H1 (cell line): ENCODE results near the gene MBNL2. TPM values are rescaled to one million over a fixed set of nuclear protein-coding genes. Genes with fewer than 3 reads are reported as not detected.

Source experiments
- CTCF ChIA-PET: fragments of 300-600 bp; sonication (Branson Sonifier 250); formaldehyde crosslinking; loops from one replicate; lab custom pipeline; 2021; ENCODE audit not compliant: partially characterized antibody; lab: Charles Lee
- POLR2A ChIA-PET: fragments of 300-600 bp; sonication (Branson Sonifier 250); formaldehyde crosslinking; loops from one replicate; lab custom pipeline; 2021; ENCODE audit warnings: inconsistent platforms; ENCODE audit not compliant: partially characterized antibody; lab: Charles Lee
- DNase-seq, 2 experiments: peaks; one replicate each; pipeline versions ENCODE4 v3.0.0 to v3.0.0-alpha.2; 2010 to 2022; ENCODE audit warnings: low spot score in 2 of 2, low read depth in 1 of 2, mixed read lengths in 1 of 2
- FAIRE-seq: peaks from 2 replicates; lab custom pipeline; 2011; peaks lifted over from hg19 to GRCh38; lab: Jason Lieb, UNC
- H2AFZ ChIP-seq: 2 replicates; pipeline ENCODE4 v1.8.1; 2012; ENCODE audit warnings: low read length, inconsistent platforms
- H2AK5ac ChIP-seq: 2 replicates; pipeline ENCODE4 v1.6.1; 2013; ENCODE audit warnings: low read depth, low read length
- H2BK120ac ChIP-seq: replicated peaks from 2 replicates; pipeline ENCODE3; 2013; ENCODE audit warnings: low read depth, low read length, inconsistent platforms
- H2BK12ac ChIP-seq: 2 replicates; pipeline ENCODE4 v1.6.1; 2013; ENCODE audit warnings: low read depth, low read length
- H2BK15ac ChIP-seq: 2 replicates; pipeline ENCODE4 v1.6.1; 2013; ENCODE audit warnings: low read length
- H2BK20ac ChIP-seq: 2 replicates; pipeline ENCODE4 v1.6.1; 2013; ENCODE audit warnings: low read length
- H2BK5ac ChIP-seq: 2 replicates; pipeline ENCODE4 v1.6.1; 2013; ENCODE audit warnings: low read depth, low read length
- H3K14ac ChIP-seq: 2 replicates; pipeline ENCODE4 v1.6.1; 2013; ENCODE audit warnings: inconsistent platforms; ENCODE audit not compliant: insufficient read length
- H3K18ac ChIP-seq: 2 replicates; pipeline ENCODE4 v1.6.1; 2013; ENCODE audit warnings: low read length; ENCODE audit errors: extremely low read depth
- H3K23ac ChIP-seq: 2 replicates; pipeline ENCODE4 v1.6.1; 2013; ENCODE audit warnings: inconsistent platforms; ENCODE audit not compliant: insufficient read length
- H3K23me2 ChIP-seq: 2 replicates; pipeline ENCODE4 v1.6.1; 2013; ENCODE audit warnings: low read depth, low read length
- H3K27ac ChIP-seq: 2 replicates; pipeline ENCODE4 v1.6.1; 2011; ENCODE audit warnings: low read depth, low read length, inconsistent platforms
- H3K27me3 ChIP-seq, 4 experiments: replicated peaks in 1 of 4; 1 replicate in 1 of 4; 2 replicates in 3 of 4; pipeline versions ENCODE4 v1.6.1 to v1.8.1; 2011 to 2013; ENCODE audit warnings: low read length in 3 of 4, mild to moderate bottlenecking in 3 of 4, inconsistent platforms in 2 of 4, mixed read lengths in 2 of 4, moderate library complexity in 1 of 4; ENCODE audit not compliant: control insufficient read depth in 3 of 4, insufficient read depth in 3 of 4; ENCODE audit errors: extremely low read depth in 1 of 4
- H3K36me3 ChIP-seq, 4 experiments: 2 replicates each; pipeline versions ENCODE4 v1.6.1 to v1.8.1; 2011 to 2013; ENCODE audit warnings: mild to moderate bottlenecking in 4 of 4, low read length in 3 of 4, moderate library complexity in 2 of 4, control low read depth in 1 of 4, inconsistent platforms in 1 of 4; ENCODE audit not compliant: insufficient read depth in 4 of 4, control insufficient read depth in 2 of 4
- H3K4ac ChIP-seq: replicated peaks from 2 replicates; pipeline ENCODE3; 2013; ENCODE audit warnings: low read length, low read depth, mixed read lengths, inconsistent platforms; ENCODE audit not compliant: insufficient read length
- H3K4me1 ChIP-seq, 4 experiments: replicated peaks in 1 of 4; 1 replicate in 1 of 4; 2 replicates in 3 of 4; pipeline versions ENCODE4 v1.6.1 to v1.8.1; 2011 to 2013; ENCODE audit warnings: low read length in 3 of 4, inconsistent platforms in 2 of 4, mixed read lengths in 1 of 4; ENCODE audit not compliant: insufficient read depth in 4 of 4, control insufficient read depth in 3 of 4
- H3K4me2 ChIP-seq, 2 experiments: 2 replicates each; pipeline versions ENCODE4 v1.6.1 to v1.8.1; 2011 to 2013; ENCODE audit warnings: low read depth in 2 of 2, low read length in 2 of 2, control low read depth in 1 of 2, inconsistent platforms in 1 of 2, mild to moderate bottlenecking in 1 of 2; ENCODE audit not compliant: insufficient read depth in 1 of 2
- H3K4me3 ChIP-seq, 4 experiments: fragments of 200-600, 300-600 bp in 1 of 4; sonication (generic), shearing (Covaris generic), sonication (Bioruptor Twin) in 1 of 4; 2 replicates each; pipeline versions ENCODE4 v1.5.1 to v1.8.1; 2011 to 2016; ENCODE audit warnings: low read length in 4 of 4, low read depth in 3 of 4, control low read depth in 2 of 4, inconsistent platforms in 2 of 4, mild to moderate bottlenecking in 2 of 4, mixed read lengths in 1 of 4, moderate library complexity in 1 of 4; ENCODE audit not compliant: insufficient read depth in 2 of 4; ENCODE audit errors: extremely low read depth in 1 of 4
- H3K56ac ChIP-seq: replicated peaks from 2 replicates; pipeline ENCODE3; 2013; ENCODE audit warnings: low read depth, mild to moderate bottlenecking, mixed read lengths, low read length, inconsistent platforms; ENCODE audit not compliant: insufficient read length
- H3K79me1 ChIP-seq: 2 replicates; pipeline ENCODE4 v1.6.1; 2013; ENCODE audit warnings: low read depth, low read length, control low read depth
- H3K79me2 ChIP-seq, 2 experiments: 2 replicates each; pipeline versions ENCODE4 v1.6.1 to v1.8.1; 2012 to 2013; ENCODE audit warnings: low read length in 2 of 2, mild to moderate bottlenecking in 2 of 2, inconsistent platforms in 1 of 2; ENCODE audit not compliant: insufficient read depth in 2 of 2, control insufficient read depth in 1 of 2
- H3K9ac ChIP-seq, 4 experiments: replicated peaks in 1 of 4; 1 replicate in 1 of 4; 2 replicates in 3 of 4; pipeline versions ENCODE4 v1.6.1 to v1.8.1; 2011 to 2013; ENCODE audit warnings: low read depth in 3 of 4, low read length in 3 of 4, control low read depth in 2 of 4, mild to moderate bottlenecking in 2 of 4, moderate library complexity in 2 of 4, inconsistent platforms in 1 of 4; ENCODE audit errors: extremely low read depth in 1 of 4
- H3K9me3 ChIP-seq, 2 experiments: 2 replicates each; pipeline versions ENCODE4 v1.6.1 to v1.8.1; 2012 to 2013; ENCODE audit warnings: mild to moderate bottlenecking in 2 of 2, moderate library complexity in 2 of 2, control low read depth in 1 of 2, inconsistent platforms in 1 of 2, low read depth in 1 of 2, low read length in 1 of 2, mixed read lengths in 1 of 2; ENCODE audit not compliant: insufficient read depth in 2 of 2
- H4K20me1 ChIP-seq, 2 experiments: replicated peaks in 1 of 2; 2 replicates each; pipeline versions ENCODE3 to v1.8.1; 2011 to 2013; ENCODE audit warnings: inconsistent platforms in 2 of 2, low read length in 2 of 2, mild to moderate bottlenecking in 1 of 2; ENCODE audit not compliant: insufficient read depth in 2 of 2, control insufficient read depth in 1 of 2
- H4K5ac ChIP-seq: 2 replicates; pipeline ENCODE4 v1.6.1; 2013; ENCODE audit warnings: low read length, low read depth, mixed read lengths, inconsistent platforms; ENCODE audit not compliant: insufficient read length
- H4K8ac ChIP-seq: 2 replicates; pipeline ENCODE4 v1.8.0; 2013; ENCODE audit warnings: mild to moderate bottlenecking, moderate library complexity, low read length, inconsistent platforms; ENCODE audit not compliant: insufficient read depth; ENCODE audit errors: extremely low read depth
- H4K91ac ChIP-seq: replicated peaks from 2 replicates; pipeline ENCODE3; 2013; ENCODE audit warnings: low read length, mixed read lengths, inconsistent platforms; ENCODE audit not compliant: insufficient read length
- ASH2L ChIP-seq: fragments of 200-600, 300-600 bp; sonication (generic); IDR thresholded peaks from one replicate; pipeline ENCODE4 v1.7.1; 2017; ENCODE audit warnings: low read length
- EZH2 ChIP-seq: fragments of 200-600 bp; sonication (generic); IDR thresholded peaks from 2 replicates; pipeline ENCODE4 v1.7.1; 2012; ENCODE audit warnings: low read depth, mild to moderate bottlenecking, moderate library complexity, low read length, inconsistent platforms; ENCODE audit not compliant: severe bottlenecking
- GABPA ChIP-seq: IDR thresholded peaks from 2 replicates; pipeline ENCODE4 v1.6.1; 2011; ENCODE audit warnings: mild to moderate bottlenecking, low read length, moderate library complexity, borderline replicate concordance; ENCODE audit not compliant: insufficient read depth
- HDAC2 ChIP-seq, 2 experiments: fragments of 300-600 bp in 1 of 2; sonication (generic) in 1 of 2; IDR thresholded peaks; 2 replicates each; pipeline ENCODE4 v1.6.1; 2011 to 2012; ENCODE audit warnings: low read depth in 2 of 2, low read length in 2 of 2, mild to moderate bottlenecking in 2 of 2, moderate library complexity in 2 of 2, borderline replicate concordance in 1 of 2, inconsistent platforms in 1 of 2
- HDAC6 ChIP-seq: IDR thresholded peaks from one replicate; pipeline ENCODE4 v1.7.1; 2012; ENCODE audit warnings: low read depth, mild to moderate bottlenecking, inconsistent platforms, low read length, moderate library complexity
- KDM4A ChIP-seq: IDR thresholded peaks from one replicate; pipeline ENCODE4 v1.7.1; 2012; ENCODE audit warnings: low read depth, mild to moderate bottlenecking, moderate library complexity, low read length, inconsistent platforms; ENCODE audit not compliant: severe bottlenecking
- POLR2A ChIP-seq, 2 experiments: IDR thresholded peaks; 1 replicate in 1 of 2; 2 replicates in 1 of 2; pipeline ENCODE4 v1.6.1; 2011; ENCODE audit warnings: low read depth in 2 of 2, low read length in 2 of 2, mild to moderate bottlenecking in 2 of 2; ENCODE audit errors: control extremely low read depth in 1 of 2
- RNF2 ChIP-seq: fragments of 200-900, 300-1000 bp; sonication (generic); IDR thresholded peaks from 2 replicates; pipeline ENCODE4 v1.7.1; 2016; ENCODE audit warnings: borderline replicate concordance, low read depth, mild to moderate bottlenecking, antibody characterized with exemption, low read length; ENCODE audit not compliant: poor library complexity, severe bottlenecking; ENCODE audit errors: missing control alignments
- SAP30 ChIP-seq: fragments of 300-600 bp; sonication (generic); IDR thresholded peaks from 2 replicates; pipeline ENCODE4 v1.7.1; 2012; ENCODE audit warnings: low read length, moderate library complexity, mild to moderate bottlenecking, inconsistent platforms; ENCODE audit not compliant: insufficient read depth, insufficient replicate concordance
- SIX5 ChIP-seq: IDR thresholded peaks from 2 replicates; pipeline ENCODE4 v1.6.1; 2011; ENCODE audit warnings: mild to moderate bottlenecking, low read depth, low read length
- SP1 ChIP-seq: IDR thresholded peaks from 2 replicates; pipeline ENCODE4 v1.6.1; 2011; ENCODE audit warnings: low read depth, low read length
- SUZ12 ChIP-seq: fragments of 200-600 bp; sonication (generic); IDR thresholded peaks from 2 replicates; pipeline ENCODE4 v1.6.1; 2012; ENCODE audit warnings: mild to moderate bottlenecking, inconsistent platforms, low read length, moderate library complexity, mixed read lengths
- TCF12 ChIP-seq: IDR thresholded peaks from 2 replicates; pipeline ENCODE4 v1.6.1; 2011; ENCODE audit warnings: low read depth, mild to moderate bottlenecking, low read length
- YY1 ChIP-seq: IDR thresholded peaks from 2 replicates; pipeline ENCODE4 v1.6.1; 2011; ENCODE audit warnings: low read depth, mild to moderate bottlenecking, low read length
- WGBS, 2 experiments: shearing (Covaris generic) in 1 of 2; methylation state at CpG; one replicate each; pipeline versions ENCODE4 v1.1.6 to v1.1.7; 2013 to 2015; ENCODE audit warnings: low lambda C conversion rate in 2 of 2, mixed read lengths in 2 of 2, inconsistent platforms in 1 of 2, low coverage in 1 of 2, missing lambda C conversion rate in 1 of 2; ENCODE audit not compliant: insufficient replicate concordance in 2 of 2, insufficient coverage in 1 of 2, insufficient read length in 1 of 2; ENCODE audit errors: extremely low coverage in 1 of 2, missing lambda C conversion rate in 1 of 2; 5-methylcytosine and 5-hydroxymethylcytosine counted together
- polyA plus RNA-seq, 7 experiments: library from polyadenylated mRNA; depleted of rRNA in 3 of 7; stranded (reverse) in 5 of 7; unstranded in 2 of 7; fragments of >200 nt in 5 of 7; fragments of 200-250 nt in 2 of 7; gene quantifications; 1 replicate in 5 of 7; 2 replicates in 1 of 7; 4 replicates in 1 of 7; pipeline versions ENCODE4 v1.2.1 to v1.2.3, GENCODE V29; 2011 to 2013; ENCODE audit warnings: missing spikeins in 2 of 7, mixed read lengths in 2 of 7
- total RNA-seq: library from RNA; stranded (reverse); fragmentation: NEBNext Ultra II Directional; extraction: Animal tissue kit (Norgen Biotek cat#: 25700); gene quantifications from 2 replicates; pipeline ENCODE4 v1.2.1, GENCODE V29; 2021

Gene MBNL2
- total and polyA plus RNA-seq, 2 of the 8 experiments (the other 6 are each of a cell fraction or from before 2014, with no cell fraction given) = 1.0 to 2.6 TPM

GRCh38 chr13:97426695-97427094 is 204.6 kb downstream of the MBNL2 start:
- Histone ChIP-seq H4K91ac (no peak overlapping the region), H2AK5ac (no peak overlapping the region), H3K9ac (no peak overlapping the region), H2AFZ (no peak overlapping the region), H3K27ac (no peak overlapping the region), H3K4me3 (no peak overlapping the region), H4K20me1 (no peaks in the 10 kb centered on the region), H2BK120ac (no peak overlapping the region), H2BK20ac (no peak overlapping the region), H3K79me2 (peaks cover 0 to 4% of the 10 kb centered on the region in 2 experiments; a peak in 2 of 4 replicates), H4K5ac (no peak overlapping the region), H3K56ac (no peak overlapping the region), H3K4me2 (no peak overlapping the region), H2BK15ac (no peak overlapping the region), H4K8ac (no peak overlapping the region), H3K36me3 (no peaks in the 10 kb centered on the region), H2BK5ac (no peak overlapping the region), H3K27me3 (peaks cover 0 to 1% (median 0%) of the 10 kb centered on the region in 4 experiments; a peak in 1 of 7 replicates), H2BK12ac (no peak overlapping the region), H3K14ac (no peak overlapping the region), H3K18ac (no peak overlapping the region), H3K9me3 (no peaks in the 10 kb centered on the region; a peak in 1 of 4 replicates), H3K79me1 (no peaks in the 10 kb centered on the region), H3K4me1 (no peaks in the 10 kb centered on the region; a peak in 1 of 7 replicates), H3K4ac (no peak overlapping the region), H3K23me2 (no peaks in the 10 kb centered on the region), H3K23ac (no peak overlapping the region)
- WGBS, 2 experiments = 96% methylated on average over 3 of the region's 3 CpGs; no CpG with 5 or more reads in 1 of the 2 experiments
- ChIA-PET POLR2A (no interaction called here), CTCF (interaction anchor here (1.2 kb wide), 1 partner anchor 12 kb away, joined by 3 read pairs; no protein-coding TSS in a partner anchor)
- no peak for DNase-seq
- no peak for FAIRE-seq
- TF ChIP-seq HDAC2 (IDR thresholded peaks at IDR 0.05; ENCODE audit: borderline replicate concordance in 1 of 2, low read depth in 2 of 2, low read length in 2 of 2) (no peak), EZH2 (no peak), SP1 (no peak), POLR2A (IDR thresholded peaks at IDR 0.05; ENCODE audit: control extremely low read depth in 1 of 2, low read depth in 2 of 2, low read length in 2 of 2) (no peak), SUZ12 (no peak), TCF12 (no peak), SIX5 (no peak), SAP30 (no peak), ASH2L (no peak), GABPA (no peak), YY1 (no peak), HDAC6 (no peak), RNF2 (no peak), KDM4A (no peak)
